Measurements from ENCODE around the gene TBCB. TPM values are rescaled to one million over a fixed set of nuclear protein-coding genes. Genes with fewer than 3 reads are reported as not detected.

Gene TBCB
- polyA plus RNA-seq, 1 of the 3 experiments (the other 2 are of a cell fraction) = 712 TPM

GRCh38 chr19:36163813-36164212 lies 48.5 kb downstream of the TBCB start:
- WGBS (ENCODE audit: low lambda C conversion rate) = 98% methylated on average over 12 of the region's 12 CpGs
- H3K27ac ChIP-seq (ENCODE audit: low read depth in 2 of 2, low read length in 1 of 2) = no peak overlapping the region
- H3K4me3 ChIP-seq (ENCODE audit: low read depth in 2 of 2, low read length in 1 of 2) = no peak overlapping the region
- no peaks in the 10 kb centered on the region for H4K20me1 ChIP-seq (ENCODE audit: insufficient read depth)
- no peak overlapping the region for H3K9ac ChIP-seq
- H3K9me2 ChIP-seq = no peaks in the 10 kb centered on the region
- peaks cover 3% of the 10 kb centered on the region for H3F3A ChIP-seq (replicated peaks; ENCODE audit: insufficient read depth)
- no peaks in the 10 kb centered on the region for H3K4me1 ChIP-seq (ENCODE audit: control insufficient read depth in 1 of 2, insufficient read depth in 2 of 2, low read depth in 1 of 2, low read length in 1 of 2)
- no peaks in the 10 kb centered on the region for H3K79me2 ChIP-seq (ENCODE audit: insufficient read depth)
- ChIA-PET POLR2A (no interaction called here), CTCF (no interaction called here)
- no peak overlapping the region for H3K4me2 ChIP-seq
- no peaks in the 10 kb centered on the region for H3K27me3 ChIP-seq (ENCODE audit: insufficient read depth)
- DNase-seq = no peak
- TF ChIP-seq POLR2AphosphoS5 (IDR thresholded peaks at IDR 0.05; ENCODE audit: low read depth, low read length) = no peak
- no peak overlapping the region for H2AFZ ChIP-seq (ENCODE audit: low read depth)
- H3K36me3 ChIP-seq (replicated peaks in 1 of 2; ENCODE audit: control insufficient read depth in 1 of 2, insufficient read depth in 2 of 2, low read length in 1 of 2) = peaks cover 0 to 4% of the 10 kb centered on the region in 2 experiments
- no peaks in the 10 kb centered on the region for H3K9me3 ChIP-seq

- Histone ChIP-seq H3K27ac (ENCODE audit: low read depth in 2 of 2, low read length in 1 of 2) (peak overlapping the region in 1 of 2 experiments; percentile 24; a peak in 1 of 4 replicates), H4K20me1 (ENCODE audit: insufficient read depth) (no peaks in the 10 kb centered on the region), H3K79me2 (ENCODE audit: insufficient read depth) (no peaks in the 10 kb centered on the region), H3K9me2 (no peaks in the 10 kb centered on the region), H3K4me2 (no peak overlapping the region), H2AFZ (ENCODE audit: low read depth) (no peak overlapping the region), H3K4me1 (ENCODE audit: control insufficient read depth in 1 of 2, insufficient read depth in 2 of 2, low read depth in 1 of 2, low read length in 1 of 2) (peaks cover 4 to 5% of the 10 kb centered on the region in 2 experiments; a peak in 2 of 4 replicates), H3K27me3 (ENCODE audit: insufficient read depth) (no peaks in the 10 kb centered on the region), H3K4me3 (ENCODE audit: low read depth in 2 of 2, low read length in 1 of 2) (no peak overlapping the region), H3K9ac (no peak overlapping the region), H3K9me3 (no peaks in the 10 kb centered on the region), H3F3A (replicated peaks; ENCODE audit: insufficient read depth) (peaks cover 6% of the 10 kb centered on the region), H3K36me3 (replicated peaks in 1 of 2; ENCODE audit: control insufficient read depth in 1 of 2, insufficient read depth in 2 of 2, low read length in 1 of 2) (peaks cover 0 to 4% of the 10 kb centered on the region in 2 experiments)
- WGBS (ENCODE audit: low lambda C conversion rate) = 74% methylated on average over 9 of the region's 9 CpGs
- TF ChIP-seq MAX (IDR thresholded peaks at IDR 0.05; ENCODE audit: low read depth) = no peak
- TF ChIP-seq POLR2AphosphoS5 (IDR thresholded peaks at IDR 0.05; ENCODE audit: low read depth, low read length) = no peak
- TF ChIP-seq SIN3A (IDR thresholded peaks at IDR 0.05; ENCODE audit: borderline replicate concordance, low read depth, low read length) = no peak
- no peak for TF ChIP-seq YY1 (IDR thresholded peaks at IDR 0.05; ENCODE audit: low read depth)
- no peak for TF ChIP-seq CTCF (IDR thresholded peaks at IDR 0.05)
- no peak for TF ChIP-seq PBX3 (IDR thresholded peaks at IDR 0.05)
- no peak for TF ChIP-seq SMC3 (IDR thresholded peaks at IDR 0.05; ENCODE audit: low read depth, low read length)
- TF ChIP-seq IRF3 (IDR thresholded peaks at IDR 0.05; ENCODE audit: low read depth, low read length) = no peak
- no peak for TF ChIP-seq NRF1 (IDR thresholded peaks at IDR 0.05; ENCODE audit: low read depth, low read length)
- TF ChIP-seq RCOR1 (IDR thresholded peaks at IDR 0.05; ENCODE audit: low read length) = no peak
- TF ChIP-seq RFX5 (IDR thresholded peaks at IDR 0.05; ENCODE audit: low read length) = no peak
- no peak for TF ChIP-seq TCF12 (IDR thresholded peaks at IDR 0.05)
- no peak for TF ChIP-seq GATA2 (CRISPR knock-in tag; IDR thresholded peaks at IDR 0.05)
- TF ChIP-seq FOXJ3 (CRISPR knock-in tag; IDR thresholded peaks at IDR 0.05) = no peak
- no peak for TF ChIP-seq RXRA (IDR thresholded peaks at IDR 0.05; ENCODE audit: borderline replicate concordance, low read depth)
- no peak for TF ChIP-seq TEAD4 (IDR thresholded peaks at IDR 0.05; ENCODE audit: borderline replicate concordance, insufficient read depth)
- TF ChIP-seq RAD21 (IDR thresholded peaks at IDR 0.05; ENCODE audit: low read length) = no peak
- TF ChIP-seq, protein P1, sequence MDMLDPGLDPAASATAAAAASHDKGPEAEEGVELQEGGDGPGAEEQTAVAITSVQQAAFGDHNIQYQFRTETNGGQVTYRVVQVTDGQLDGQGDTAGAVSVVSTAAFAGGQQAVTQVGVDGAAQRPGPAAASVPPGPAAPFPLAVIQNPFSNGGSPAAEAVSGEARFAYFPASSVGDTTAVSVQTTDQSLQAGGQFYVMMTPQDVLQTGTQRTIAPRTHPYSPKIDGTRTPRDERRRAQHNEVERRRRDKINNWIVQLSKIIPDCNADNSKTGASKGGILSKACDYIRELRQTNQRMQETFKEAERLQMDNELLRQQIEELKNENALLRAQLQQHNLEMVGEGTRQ (IDR thresholded peaks at IDR 0.05; ENCODE audit: borderline replicate concordance, low read depth, low read length) = no peak
- no peak for TF ChIP-seq GABPA (IDR thresholded peaks at IDR 0.05; ENCODE audit: low read depth)
- DNase-seq = no peak
- ChIA-PET POLR2A (interaction anchor here (0.9 to 1.1 kb wide), 2 partner anchors 41 kb away, joined by 3 to 6 read pairs; no protein-coding TSS in a partner anchor), CTCF (interaction anchor here (0.6 to 6.2 kb wide), 8 partner anchors 20 to 996 kb away, joined by 3 to 63 read pairs (median 4); partner anchors contain the start of genes POLR2I and TBCB)
Measured at GRCh38 chr19:36169084-36169760, 54.0 kb downstream of the TBCB start.
